HepG2 (cell line): Measurements from ENCODE around the gene CKMT2. TPM values are rescaled to one million over a fixed set of nuclear protein-coding genes. Genes with fewer than 3 reads are reported as not detected.

Experiments
- ATAC-seq: fragments of 200-7000 bp; cut with Tn5 transposase; 3 replicates; pipeline ENCODE4 v1.9.1; 2020; ENCODE audit warnings: mild to moderate bottlenecking, moderate library complexity
- BruUV-seq: library from RNA; stranded (reverse); fragments of 400-500 nt; replicated peaks from 2 replicates; lab custom pipeline; 2021; lab: Mats Ljungman, UMichigan
- CTCF ChIA-PET: fragments of 300-600 bp; formaldehyde crosslinking; extraction: SDS; loops from one replicate; lab custom pipeline; 2021; ENCODE audit warnings: low total read pairs, inconsistent platforms, low intra/inter-chr PET ratio; lab: Yijun Ruan, JAX
- POLR2A ChIA-PET: fragments of 350-600 bp; sonication (Branson Sonifier 250); formaldehyde crosslinking; loops from one replicate; lab custom pipeline; 2020; ENCODE audit warnings: antibody characterized with exemption, inconsistent platforms; lab: Yijun Ruan, JAX
- DNase-seq: peaks from one replicate; pipeline ENCODE4 v3.0.0-alpha.2; 2015; ENCODE audit warnings: low spot score
- FAIRE-seq: peaks from 3 replicates; lab custom pipeline; 2011; peaks lifted over from hg19 to GRCh38; lab: Jason Lieb, UNC
- H2AFZ ChIP-seq: one replicate; pipeline ENCODE4 v1.6.1; 2011; ENCODE audit warnings: low read length, inconsistent platforms
- H3K27ac ChIP-seq: fragments of 300-600 bp; 3 replicates; pipeline ENCODE4 v1.8.0; 2011; ENCODE audit warnings: mixed run types, mild to moderate bottlenecking, mixed read lengths, low read length, inconsistent platforms; ENCODE audit not compliant: insufficient read depth; ENCODE audit errors: extremely low read length
- H3K27me3 ChIP-seq, 2 experiments: fragments of 200-600 bp in 1 of 2; 2 replicates in 1 of 2; 3 replicates in 1 of 2; pipeline versions ENCODE4 v1.6.0 to v1.8.0; 2011; ENCODE audit warnings: low read length in 2 of 2, mild to moderate bottlenecking in 2 of 2, moderate library complexity in 2 of 2, inconsistent platforms in 1 of 2; ENCODE audit not compliant: insufficient read depth in 2 of 2, control insufficient read depth in 1 of 2
- H3K36me3 ChIP-seq, 2 experiments: fragments of 200-600 bp in 1 of 2; replicated peaks in 1 of 2; 2 replicates in 1 of 2; 3 replicates in 1 of 2; pipeline versions ENCODE4 v1.5.1 to v1.8.0; 2011; ENCODE audit warnings: low read length in 2 of 2, inconsistent platforms in 1 of 2; ENCODE audit not compliant: insufficient read depth in 2 of 2, control insufficient read depth in 1 of 2
- H3K4me1 ChIP-seq: 2 replicates; pipeline ENCODE4 v1.5.1; 2012; ENCODE audit warnings: low read length, inconsistent platforms; ENCODE audit not compliant: insufficient read depth
- H3K4me2 ChIP-seq: 2 replicates; pipeline ENCODE4 v1.6.0; 2011; ENCODE audit warnings: low read depth, low read length, inconsistent platforms
- H3K4me3 ChIP-seq, 3 experiments: fragments of 200-600 bp in 1 of 3; sonication (generic), shearing (Covaris generic) in 1 of 3; replicated peaks in 1 of 3; 2 replicates each; pipeline ENCODE4 v1.5.1; 2011 to 2016; ENCODE audit warnings: low read length in 3 of 3, inconsistent platforms in 2 of 3, low read depth in 2 of 3, mild to moderate bottlenecking in 2 of 3, control low read depth in 1 of 3, mixed read lengths in 1 of 3; ENCODE audit not compliant: insufficient read depth in 1 of 3
- H3K79me2 ChIP-seq: one replicate; pipeline ENCODE4 v1.6.1; 2011; ENCODE audit warnings: low read length, inconsistent platforms; ENCODE audit not compliant: insufficient read depth
- H3K9ac ChIP-seq: 2 replicates; pipeline ENCODE4 v1.6.0; 2011; ENCODE audit warnings: mild to moderate bottlenecking, low read depth, low read length, inconsistent platforms; ENCODE audit not compliant: insufficient read depth
- H3K9me3 ChIP-seq: 2 replicates; pipeline ENCODE4 v1.5.1; 2012; ENCODE audit warnings: mild to moderate bottlenecking, low read length
- H4K20me1 ChIP-seq: 2 replicates; pipeline ENCODE4 v1.6.0; 2011; ENCODE audit warnings: inconsistent platforms, mild to moderate bottlenecking, low read length, moderate library complexity; ENCODE audit not compliant: insufficient read depth
- BRCA1 ChIP-seq: sonication (generic); formaldehyde crosslinking; IDR thresholded peaks from 2 replicates; pipeline ENCODE4 v1.4.0; 2020; ENCODE audit warnings: missing genetic modification reagents
- FOSL2 ChIP-seq: sonication (generic); formaldehyde crosslinking; IDR thresholded peaks from 2 replicates; pipeline ENCODE4 v1.4.0; 2020; ENCODE audit warnings: missing genetic modification reagents
- HES4 ChIP-seq: sonication (generic); formaldehyde crosslinking; IDR thresholded peaks from 2 replicates; pipeline ENCODE4 v1.9.0; 2021; ENCODE audit warnings: mild to moderate bottlenecking, missing genetic modification reagents, borderline replicate concordance
- HNRNPK ChIP-seq: fragments of 200-400 bp; formaldehyde crosslinking; IDR thresholded peaks from 2 replicates; pipeline ENCODE4 v1.6.1; 2018; ENCODE audit warnings: low read length, low read depth, moderate library complexity, mild to moderate bottlenecking; ENCODE audit not compliant: poor library complexity, severe bottlenecking
- KLF12 ChIP-seq: sonication (generic); formaldehyde crosslinking; IDR thresholded peaks from 2 replicates; pipeline ENCODE4 v1.4.0; 2020; ENCODE audit warnings: missing genetic modification reagents, borderline replicate concordance
- PPARG ChIP-seq: conservative IDR thresholded peaks from 2 replicates; pipeline ENCODE4 v1.6.1; 2016; ENCODE audit warnings: missing biosample characterization, missing genetic modification reagents
- PRMT3 ChIP-seq: sonication (generic); formaldehyde crosslinking; IDR thresholded peaks from 2 replicates; pipeline ENCODE4 v1.8.1; 2022; ENCODE audit warnings: low read depth, mild to moderate bottlenecking, moderate library complexity, missing genetic modification reagents, borderline replicate concordance
- PRPF4 ChIP-seq: fragments of 200-400 bp; formaldehyde crosslinking; IDR thresholded peaks from 2 replicates; pipeline ENCODE4 v1.6.1; 2016; ENCODE audit warnings: low read length, low read depth; ENCODE audit not compliant: poor library complexity, severe bottlenecking
- YEATS4 ChIP-seq: sonication (generic); formaldehyde crosslinking; IDR thresholded peaks from 2 replicates; pipeline ENCODE4 v1.4.0; 2020; ENCODE audit warnings: missing genetic modification reagents, borderline replicate concordance
- ZIK1 ChIP-seq: sonication (generic); formaldehyde crosslinking; IDR thresholded peaks from 2 replicates; pipeline ENCODE4 v1.5.0; 2020; ENCODE audit warnings: mild to moderate bottlenecking, low read depth, missing genetic modification reagents, borderline replicate concordance
- ZNF17 ChIP-seq: sonication (generic); formaldehyde crosslinking; IDR thresholded peaks from 2 replicates; pipeline ENCODE4 v1.5.0; 2020; ENCODE audit warnings: mild to moderate bottlenecking, missing genetic modification reagents
- ZNF350 ChIP-seq: sonication (generic); formaldehyde crosslinking; IDR thresholded peaks from 2 replicates; pipeline ENCODE4 v1.4.0; 2020; ENCODE audit warnings: mild to moderate bottlenecking, low read depth, missing genetic modification reagents, borderline replicate concordance
- ZNF546 ChIP-seq: sonication (generic); formaldehyde crosslinking; conservative IDR thresholded peaks from 2 replicates; pipeline ENCODE4 v1.8.1; 2023; ENCODE audit warnings: mild to moderate bottlenecking, missing genetic modification reagents
- ZNF746 ChIP-seq: sonication (generic); formaldehyde crosslinking; IDR thresholded peaks from 2 replicates; pipeline ENCODE4 v1.8.0; 2022; ENCODE audit warnings: mild to moderate bottlenecking, missing genetic modification reagents
- ZNF749 ChIP-seq: sonication (generic); formaldehyde crosslinking; IDR thresholded peaks from 2 replicates; pipeline ENCODE4 v1.8.0; 2022; ENCODE audit warnings: mild to moderate bottlenecking, missing genetic modification reagents, moderate library complexity, borderline replicate concordance
- ZNF878 ChIP-seq: sonication (generic); formaldehyde crosslinking; IDR thresholded peaks from 2 replicates; pipeline ENCODE4 v1.8.1; 2023; ENCODE audit warnings: mild to moderate bottlenecking, missing genetic modification reagents, moderate library complexity
- WGBS: methylation state at CpG from one replicate; pipeline ENCODE4 v1.1.6; 2017; ENCODE audit warnings: low lambda C conversion rate; 5-methylcytosine and 5-hydroxymethylcytosine counted together
- in situ Hi-C: cut with HindIII; loops from 2 replicates; pipeline ENCODE4 v1.10.0; 2017; ENCODE audit warnings: low pct_unique_long_range_greater_than_20kb; ENCODE audit not compliant: extremely low pct_ligation_motif_present
- intact Hi-C: fragments of 100-400 bp; cut with micrococcal nuclease; formaldehyde crosslinking; loops from one replicate; pipeline ENCODE4 v1.10.0; 2022; ENCODE audit not compliant: unreplicated experiment
- polyA plus RNA-seq, 8 experiments: library from polyadenylated mRNA; depleted of rRNA in 3 of 8; stranded (reverse) in 7 of 8; unstranded in 1 of 8; fragments of >200 nt; fragmentation: Illumina TruSeq in 4 of 8; extraction: Trizol in 4 of 8; gene quantifications; 2 replicates each; pipeline versions ENCODE4 v1.2.1 to v1.2.3, GENCODE V29; 2011 to 2016; ENCODE audit warnings: low read depth in 4 of 8, missing spikeins in 1 of 8, mixed read lengths in 1 of 8; ENCODE audit not compliant: insufficient read depth in 1 of 8
- total RNA-seq, 5 experiments: library from RNA; depleted of rRNA; stranded (reverse); fragments of >200 nt; fragmentation: Illumina TruSeq; extraction: Trizol; gene quantifications; 2 replicates each; pipeline ENCODE4 v1.2.3, GENCODE V29; 2016; ENCODE audit warnings: low read depth in 1 of 5
- TF ChIP-seq, protein P1 (sequence below): sonication (generic); formaldehyde crosslinking; IDR thresholded peaks from 2 replicates; pipeline ENCODE4 v1.5.0; 2020; ENCODE audit warnings: mild to moderate bottlenecking, missing genetic modification reagents
- TF ChIP-seq, protein P2 (sequence below): sonication (generic); formaldehyde crosslinking; conservative IDR thresholded peaks from 2 replicates; pipeline ENCODE4 v1.4.0; 2020; ENCODE audit warnings: missing genetic modification reagents

The CKMT2 gene
- total and polyA plus RNA-seq, 2 of the 13 experiments (the other 11 are each of a cell fraction or from before 2014, with no cell fraction given) = 1.2 to 8.8 TPM

DNA sequence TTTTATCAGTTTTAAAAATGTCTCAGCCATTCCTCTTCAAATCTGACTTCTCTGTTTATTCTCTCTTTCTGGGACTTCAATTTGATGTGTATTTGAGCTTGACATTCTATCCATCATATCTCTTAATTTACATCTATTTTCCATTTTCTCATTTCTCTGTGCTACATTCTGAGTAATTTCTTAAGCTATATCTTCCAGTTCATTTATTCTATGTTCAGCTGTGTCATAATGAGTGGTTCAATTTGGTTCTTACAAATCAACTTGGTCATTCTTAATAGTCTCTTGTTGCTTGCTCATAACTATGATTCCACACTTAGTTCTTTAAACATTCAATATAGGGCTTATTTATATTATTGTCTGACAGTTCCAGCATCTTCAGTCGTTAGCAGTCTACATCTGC, 16.9 kb downstream of the CKMT2 start (continued):
- no peak for TF ChIP-seq HNRNPK
- no peak for TF ChIP-seq FOSL2 (CRISPR knock-in tag)
- no peak for TF ChIP-seq HES4 (CRISPR knock-in tag)
- TF ChIP-seq, protein P1, sequence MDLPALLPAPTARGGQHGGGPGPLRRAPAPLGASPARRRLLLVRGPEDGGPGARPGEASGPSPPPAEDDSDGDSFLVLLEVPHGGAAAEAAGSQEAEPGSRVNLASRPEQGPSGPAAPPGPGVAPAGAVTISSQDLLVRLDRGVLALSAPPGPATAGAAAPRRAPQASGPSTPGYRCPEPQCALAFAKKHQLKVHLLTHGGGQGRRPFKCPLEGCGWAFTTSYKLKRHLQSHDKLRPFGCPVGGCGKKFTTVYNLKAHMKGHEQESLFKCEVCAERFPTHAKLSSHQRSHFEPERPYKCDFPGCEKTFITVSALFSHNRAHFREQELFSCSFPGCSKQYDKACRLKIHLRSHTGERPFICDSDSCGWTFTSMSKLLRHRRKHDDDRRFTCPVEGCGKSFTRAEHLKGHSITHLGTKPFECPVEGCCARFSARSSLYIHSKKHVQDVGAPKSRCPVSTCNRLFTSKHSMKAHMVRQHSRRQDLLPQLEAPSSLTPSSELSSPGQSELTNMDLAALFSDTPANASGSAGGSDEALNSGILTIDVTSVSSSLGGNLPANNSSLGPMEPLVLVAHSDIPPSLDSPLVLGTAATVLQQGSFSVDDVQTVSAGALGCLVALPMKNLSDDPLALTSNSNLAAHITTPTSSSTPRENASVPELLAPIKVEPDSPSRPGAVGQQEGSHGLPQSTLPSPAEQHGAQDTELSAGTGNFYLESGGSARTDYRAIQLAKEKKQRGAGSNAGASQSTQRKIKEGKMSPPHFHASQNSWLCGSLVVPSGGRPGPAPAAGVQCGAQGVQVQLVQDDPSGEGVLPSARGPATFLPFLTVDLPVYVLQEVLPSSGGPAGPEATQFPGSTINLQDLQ (CRISPR knock-in tag) = no peak
- no peak for TF ChIP-seq ZNF749 (CRISPR knock-in tag)

DNA sequence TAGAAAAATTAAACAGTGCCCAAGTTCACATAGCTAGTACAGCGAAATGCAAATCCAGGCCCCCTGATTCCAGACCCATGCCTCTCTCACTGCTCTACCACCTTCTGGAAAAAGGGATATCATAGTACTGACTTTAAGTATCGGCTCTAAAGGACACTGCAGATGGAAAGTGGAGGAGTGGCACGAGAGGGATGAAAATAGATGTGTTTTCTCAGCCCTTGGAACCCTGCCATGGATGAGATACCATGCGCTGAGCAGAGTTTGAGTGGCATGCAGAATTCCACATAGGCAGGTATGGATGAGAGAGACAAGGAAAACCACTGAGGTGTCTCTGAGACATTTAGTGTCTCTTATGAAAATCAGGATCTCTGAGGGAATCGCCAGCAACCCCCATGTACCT, 18.8 kb downstream of the CKMT2 start:
- Histone ChIP-seq H3K4me3 (no peak overlapping the region), H3K36me3 (peaks cover 0 to 7% of the 10 kb centered on the region in 2 experiments; a peak in 1 of 5 replicates), H2AFZ (no peak overlapping the region), H3K27me3 (no peaks in the 10 kb centered on the region), H3K79me2 (no peaks in the 10 kb centered on the region), H3K27ac (no peak overlapping the region), H3K4me1 (no peaks in the 10 kb centered on the region), H3K9me3 (no peaks in the 10 kb centered on the region), H3K9ac (no peak overlapping the region), H4K20me1 (no peaks in the 10 kb centered on the region), H3K4me2 (no peak overlapping the region)
- TF ChIP-seq ZNF350 (no peak), ZIK1 (CRISPR knock-in tag) (no peak), PRPF4 (no peak), KLF12 (no peak), ZNF878 (CRISPR knock-in tag) (no peak), BRCA1 (CRISPR knock-in tag) (no peak), ZNF746 (CRISPR knock-in tag) (no peak), PRMT3 (CRISPR knock-in tag) (no peak), PPARG (CRISPR knock-in tag) (no peak), ZNF17 (CRISPR knock-in tag) (no peak), ZNF546 (CRISPR knock-in tag) (no peak), YEATS4 (CRISPR knock-in tag) (no peak)
- TF ChIP-seq, protein P2, sequence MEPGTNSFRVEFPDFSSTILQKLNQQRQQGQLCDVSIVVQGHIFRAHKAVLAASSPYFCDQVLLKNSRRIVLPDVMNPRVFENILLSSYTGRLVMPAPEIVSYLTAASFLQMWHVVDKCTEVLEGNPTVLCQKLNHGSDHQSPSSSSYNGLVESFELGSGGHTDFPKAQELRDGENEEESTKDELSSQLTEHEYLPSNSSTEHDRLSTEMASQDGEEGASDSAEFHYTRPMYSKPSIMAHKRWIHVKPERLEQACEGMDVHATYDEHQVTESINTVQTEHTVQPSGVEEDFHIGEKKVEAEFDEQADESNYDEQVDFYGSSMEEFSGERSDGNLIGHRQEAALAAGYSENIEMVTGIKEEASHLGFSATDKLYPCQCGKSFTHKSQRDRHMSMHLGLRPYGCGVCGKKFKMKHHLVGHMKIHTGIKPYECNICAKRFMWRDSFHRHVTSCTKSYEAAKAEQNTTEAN = no peak
- in situ Hi-C loops (no loop called here), intact Hi-C loops (no loop called here)
- DNase-seq (no peak), FAIRE-seq (no peak), ATAC-seq (no peak)
- WGBS = 91% methylated on average over 5 of the region's 5 CpGs
- no TSS peak for BruUV-seq
- CTCF ChIA-PET = no interaction called here
- POLR2A ChIA-PET = no interaction called here
